HG03064 (cell line): ENCODE data around the gene ANTXRL.
"Not testable (repeated sequence)": the region's sequence is repeated elsewhere in the genome, so short reads cannot be mapped to it uniquely, and the experiment has no call there.

Source experiments
- ATAC-seq: cut with Tn5 transposase; IDR thresholded peaks from one replicate; pipeline ENCODE4 v1.9.1; 2021; ENCODE audit warnings: low read depth; ENCODE audit not compliant: unreplicated experiment

The ANTXRL gene

DNA sequence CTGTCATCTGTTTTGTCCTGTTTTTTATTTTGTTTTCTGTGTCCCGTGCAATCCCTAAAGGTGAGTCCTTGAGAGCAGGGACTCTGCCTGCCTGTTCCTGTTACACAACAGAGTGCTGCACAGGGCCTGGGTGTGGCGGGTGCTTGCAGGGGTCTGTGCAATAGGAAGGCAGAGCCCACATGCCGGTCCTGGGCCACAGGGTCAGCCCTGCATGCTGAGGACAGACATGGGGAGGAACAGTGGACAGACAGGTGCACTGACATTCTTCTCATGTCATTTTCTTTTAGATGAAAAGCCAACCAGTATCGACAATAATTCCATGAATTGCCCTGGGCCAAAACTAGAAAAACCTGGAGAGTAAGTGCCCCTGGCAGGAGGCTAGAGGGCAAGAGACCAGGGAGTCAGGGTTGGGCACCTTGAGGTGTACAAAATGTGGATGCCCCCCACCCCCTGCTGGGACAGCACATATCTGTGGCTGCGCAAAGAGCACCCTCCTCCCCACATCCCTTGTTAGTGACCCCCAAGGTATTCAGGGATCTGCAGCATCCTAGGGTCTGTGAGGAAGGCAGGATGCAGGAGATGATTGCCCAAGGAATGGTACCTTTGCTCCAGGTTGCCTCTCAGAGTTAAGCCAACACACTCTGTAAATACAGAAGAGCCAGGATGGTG is 19.9 kb downstream of the ANTXRL start:
- no peak for ATAC-seq

GRCh38 chr10:46307281-46308112 is 20.7 kb downstream of the ANTXRL start:
- no peak for ATAC-seq

DNA sequence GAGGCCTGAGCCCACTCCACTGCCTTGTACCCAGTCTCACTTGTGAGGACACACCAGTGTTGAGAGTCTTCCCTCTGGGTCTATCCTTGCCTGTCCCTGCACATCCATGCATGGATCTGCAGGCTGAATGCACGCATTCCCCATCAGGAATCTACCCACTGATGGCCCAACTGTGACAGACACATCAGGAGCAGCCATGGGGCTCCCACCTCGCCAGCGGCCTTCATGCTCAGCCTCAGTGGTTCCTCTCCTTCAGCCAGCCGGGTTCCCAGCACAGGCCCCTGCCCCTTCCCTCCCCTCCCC is 21.3 kb downstream of the ANTXRL start:
- ATAC-seq: no peak

- ATAC-seq: no peak
These were observed 22.1 kb downstream of the ANTXRL start for GRCh38 chr10:46308666-46309450.

DNA sequence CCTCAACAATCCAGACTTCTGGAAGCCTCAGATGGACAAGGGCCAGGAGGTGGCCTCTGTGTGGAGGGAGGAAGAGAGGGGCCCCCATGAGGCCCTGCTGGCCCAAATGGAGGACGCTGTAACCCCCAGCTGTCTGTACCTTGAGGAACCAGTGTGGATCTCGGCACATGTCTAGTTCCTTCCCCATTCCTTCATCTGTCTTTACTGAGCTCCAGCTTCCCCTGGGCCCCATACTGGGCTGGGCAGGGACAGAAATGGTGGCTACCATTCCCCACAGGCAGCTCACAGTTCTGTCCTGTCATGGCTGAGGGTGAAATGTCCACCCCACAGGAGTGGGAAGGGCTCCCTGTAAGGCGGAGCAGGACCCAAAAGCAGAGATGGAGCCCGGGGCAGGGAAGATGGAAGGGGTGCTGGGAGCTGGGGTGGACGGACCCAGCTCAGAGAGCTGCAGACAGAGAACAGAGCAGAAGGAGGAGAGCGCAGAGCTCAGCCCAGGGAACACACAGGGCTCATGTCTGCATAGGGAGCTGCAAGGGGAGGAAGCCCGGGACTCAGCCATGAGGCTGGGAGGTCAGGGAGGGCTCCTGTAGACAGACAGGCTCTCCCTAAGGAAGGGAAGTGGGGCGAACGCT is 22.8 kb downstream of the ANTXRL start:
- no peak for ATAC-seq

- no peak for ATAC-seq
These were observed 23.3 kb downstream of the ANTXRL start for GRCh38 chr10:46310143-46310514.

GRCh38 chr10:46310851-46311250 is 24.1 kb downstream of the ANTXRL start:
- ATAC-seq: no peak

DNA sequence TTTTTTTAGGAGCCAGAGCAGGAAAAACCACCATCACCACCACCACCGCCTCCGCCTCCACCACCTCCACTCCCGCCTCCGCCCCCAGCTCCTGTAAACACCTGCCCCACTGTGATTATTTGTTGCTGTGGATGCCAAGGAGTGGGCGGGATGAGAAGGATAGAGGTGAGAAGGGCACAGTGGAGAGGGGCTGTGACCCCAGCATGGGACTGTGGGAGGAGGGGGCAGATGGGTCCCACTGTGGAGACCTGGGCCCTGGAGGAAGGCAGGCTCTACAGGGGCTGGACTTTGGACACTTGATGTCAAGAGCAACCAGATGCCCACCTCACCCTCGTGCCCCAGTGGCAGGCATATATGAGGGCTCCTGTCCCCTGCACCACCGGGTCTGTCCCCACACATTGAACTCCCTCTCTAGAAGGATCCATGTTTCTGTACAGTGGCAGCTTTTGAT is 24.7 kb downstream of the ANTXRL start:
- no peak for ATAC-seq

DNA sequence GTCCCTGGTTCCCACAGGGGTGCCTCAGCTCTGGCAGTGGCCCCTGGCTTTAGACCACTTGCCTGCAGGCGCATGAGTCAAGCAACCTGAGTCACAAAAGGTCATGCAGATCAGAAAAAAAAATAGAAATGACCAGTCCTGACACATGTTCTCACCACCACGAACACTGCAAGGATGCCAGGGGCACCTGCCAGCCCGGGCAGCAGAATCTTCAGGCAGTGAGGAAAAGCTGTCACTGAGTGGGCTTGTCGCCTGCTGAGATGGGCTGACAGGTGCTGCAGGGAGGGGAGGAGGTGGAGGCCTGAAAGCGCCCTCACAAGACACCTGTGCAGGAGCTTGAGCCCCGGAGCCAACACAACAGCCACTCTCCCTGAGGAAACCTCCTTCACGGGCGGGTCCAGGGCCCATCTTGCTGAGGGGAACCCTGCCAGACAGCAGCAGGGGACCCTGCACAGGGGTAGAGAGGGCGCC is 25.2 kb downstream of the ANTXRL start:
- not testable (repeated sequence) for ATAC-seq

- no peak for ATAC-seq
These were observed 26.2 kb downstream of the ANTXRL start for GRCh38 chr10:46312953-46313352.

- ATAC-seq: no peak
These were observed 27.3 kb downstream of the ANTXRL start for GRCh38 chr10:46314071-46314470.

GRCh38 chr10:46315071-46315860 is 28.5 kb downstream of the ANTXRL start:
- ATAC-seq: not testable (repeated sequence)

GRCh38 chr10:46317370-46317769 is 30.6 kb downstream of the ANTXRL start:
- no peak for ATAC-seq

DNA sequence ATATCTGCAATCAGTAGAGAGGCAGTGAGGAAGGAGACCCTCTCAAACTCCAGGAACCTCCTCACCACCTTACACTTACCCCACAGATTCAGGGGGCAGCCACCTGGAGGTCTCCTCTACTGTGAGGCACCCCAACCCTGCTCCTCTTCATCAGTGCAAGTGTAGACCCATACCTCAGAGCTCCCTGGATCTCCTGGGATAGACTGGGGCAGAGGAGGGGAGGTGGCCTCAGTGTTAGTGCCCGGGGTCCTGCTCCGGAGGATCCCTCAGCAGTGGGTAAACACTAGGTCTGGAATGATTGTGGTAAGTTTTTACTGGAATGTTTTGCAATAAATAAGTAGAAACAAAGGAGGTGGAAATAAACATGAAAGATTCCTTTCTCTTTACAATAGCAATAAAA is 31.1 kb downstream of the ANTXRL start:
- ATAC-seq: no peak

GRCh38 chr10:46318799-46319198 is 32.0 kb downstream of the ANTXRL start:
- no peak for ATAC-seq

DNA sequence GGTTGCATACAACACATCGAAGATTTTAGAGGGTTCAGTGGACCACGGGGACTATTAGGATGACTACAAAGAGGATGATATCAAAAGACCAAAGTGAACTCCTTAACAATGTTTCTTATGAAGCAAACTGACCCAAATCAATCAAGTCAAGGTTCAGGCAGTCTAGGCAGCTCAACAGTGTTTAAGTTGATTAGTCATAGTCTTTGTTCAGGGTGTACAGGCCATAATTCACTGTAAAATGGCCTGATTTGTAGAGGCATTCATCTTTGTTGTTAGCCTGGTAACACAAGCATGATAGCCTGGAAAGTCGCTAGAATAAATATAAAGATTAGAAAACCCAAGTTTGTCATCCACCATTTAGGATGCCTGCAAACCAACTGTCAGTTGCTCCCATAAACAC is 32.6 kb downstream of the ANTXRL start:
- no peak for ATAC-seq

DNA sequence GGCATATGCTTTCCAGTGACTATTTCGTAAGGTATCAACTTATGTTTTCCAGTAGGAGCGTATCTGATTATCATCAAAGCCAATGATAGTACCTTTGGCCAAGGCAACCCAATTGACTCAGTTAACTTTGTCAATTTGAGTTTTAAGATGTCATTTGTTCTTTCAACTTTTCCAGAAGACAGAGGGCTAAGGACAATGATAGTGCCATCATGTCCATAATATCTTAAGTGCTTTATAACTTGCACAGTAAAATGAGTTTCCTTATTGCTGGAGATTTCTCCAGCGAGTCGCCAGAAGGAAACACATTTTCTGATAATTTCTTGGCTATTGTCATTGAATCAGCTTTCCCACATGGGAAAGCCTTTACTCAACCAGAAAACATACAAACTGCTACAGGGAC is 35.0 kb downstream of the ANTXRL start:
- ATAC-seq: no peak

DNA sequence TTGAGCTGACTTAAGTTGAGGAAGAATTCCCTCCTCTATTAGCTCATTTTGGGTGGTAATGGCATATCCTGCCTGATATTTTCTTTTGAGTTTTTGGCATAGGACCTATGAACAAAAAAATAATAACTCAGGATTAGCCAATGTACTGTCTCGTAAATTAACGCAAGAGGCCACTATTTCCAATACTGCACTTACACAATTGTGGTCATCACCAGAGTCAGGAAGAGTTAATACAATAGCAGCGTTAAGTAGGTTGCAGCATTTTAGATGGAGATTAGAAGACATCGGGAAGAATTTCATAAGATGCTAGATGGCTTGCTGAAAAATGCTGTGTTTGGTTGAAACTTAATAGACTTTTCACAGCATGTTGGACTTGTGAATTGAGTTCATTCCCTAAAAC is 36.4 kb downstream of the ANTXRL start:
- ATAC-seq: no peak

- ATAC-seq: no peak
These were observed 38.2 kb downstream of the ANTXRL start for GRCh38 chr10:46325021-46325420.

DNA sequence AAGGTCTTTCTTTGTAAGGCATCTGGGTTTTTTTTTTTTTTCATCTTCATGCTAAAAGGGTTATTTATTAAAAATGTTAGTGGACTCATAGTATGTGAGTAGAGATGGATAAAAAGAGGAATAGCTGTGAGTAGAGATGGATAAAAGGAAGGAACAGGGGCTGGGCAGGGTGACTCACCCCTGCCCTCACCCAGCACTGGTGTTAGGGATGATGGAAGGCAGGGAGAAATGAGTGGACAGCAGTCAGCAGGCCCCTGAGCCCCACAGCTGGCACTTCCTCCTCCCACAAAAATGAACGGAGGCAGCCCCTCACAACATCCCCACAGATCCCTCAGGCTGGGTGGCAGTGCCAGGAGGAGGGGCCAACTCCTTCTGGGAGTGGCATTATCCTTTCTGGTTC is 39.3 kb downstream of the ANTXRL start:
- ATAC-seq: no peak
